OCI-LY3 (cell line): Measurements from ENCODE around the gene MGARP.

Source experiments
- H2AFZ ChIP-seq: fragments of 200-600, 300-600 bp; shearing (Covaris generic); 2 replicates; pipeline ENCODE4 v1.6.0; 2014; ENCODE audit warnings: antibody characterized with exemption, low read depth, low read length
- H3K27ac ChIP-seq: fragments of 200-600, 300-600 bp; sonication (generic); 2 replicates; pipeline ENCODE4 v1.5.1; 2014; ENCODE audit warnings: mild to moderate bottlenecking, low read length, moderate library complexity, mixed read lengths
- H3K27me3 ChIP-seq: fragments of 200-600, 300-600 bp; sonication (generic); 2 replicates; pipeline ENCODE4 v1.6.1; 2014; ENCODE audit warnings: low read depth, low read length, mixed read lengths
- H3K36me3 ChIP-seq: fragments of 200-600, 300-600 bp; sonication (generic); replicated peaks from 2 replicates; pipeline ENCODE3; 2014; ENCODE audit warnings: low read depth, low read length, mixed read lengths
- H3K4me1 ChIP-seq: fragments of 300-600, 200-600 bp; sonication (generic); 2 replicates; pipeline ENCODE4 v1.6.1; 2014; ENCODE audit warnings: low read length, mixed read lengths
- H3K4me2 ChIP-seq: fragments of 200-600, 300-600 bp; sonication (generic); 2 replicates; pipeline ENCODE4 v1.6.1; 2014; ENCODE audit warnings: low read length, mixed read lengths
- H3K4me3 ChIP-seq: fragments of 300-600, 200-600 bp; sonication (generic); 2 replicates; pipeline ENCODE4 v1.5.1; 2014; ENCODE audit warnings: antibody characterized with exemption, mild to moderate bottlenecking, low read length, moderate library complexity
- H3K79me2 ChIP-seq: fragments of 300-600, 200-600 bp; shearing (Covaris generic); 2 replicates; pipeline ENCODE4 v1.6.1; 2014; ENCODE audit warnings: mild to moderate bottlenecking, low read length, mixed read lengths
- H3K9ac ChIP-seq: fragments of 300-600, 200-600 bp; shearing (Covaris generic); 2 replicates; pipeline ENCODE4 v1.6.0; 2014; ENCODE audit warnings: mild to moderate bottlenecking, low read length, moderate library complexity
- H3K9me3 ChIP-seq: fragments of 200-600, 300-600 bp; shearing (Covaris generic); 2 replicates; pipeline ENCODE4 v1.6.1; 2014; ENCODE audit warnings: low read length, mixed read lengths; ENCODE audit not compliant: insufficient read depth
- H4K20me1 ChIP-seq: fragments of 200-600, 300-600 bp; sonication (generic); 2 replicates; pipeline ENCODE4 v1.6.1; 2016; ENCODE audit warnings: low read length, mixed read lengths; ENCODE audit not compliant: insufficient read depth
- EZH2phosphoT487 ChIP-seq: fragments of 200-600 bp; shearing (Covaris generic); IDR thresholded peaks from 2 replicates; pipeline ENCODE4 v1.6.1; 2018; ENCODE audit warnings: antibody characterized with exemption, mixed run types, low read depth
- TF ChIP-seq, protein P1 (sequence below): fragments of 200-600, 300-600 bp; sonication (generic); IDR thresholded peaks from 2 replicates; pipeline ENCODE4 v1.5.1; 2014; ENCODE audit warnings: antibody characterized with exemption, low read length, low read depth

Gene MGARP

DNA sequence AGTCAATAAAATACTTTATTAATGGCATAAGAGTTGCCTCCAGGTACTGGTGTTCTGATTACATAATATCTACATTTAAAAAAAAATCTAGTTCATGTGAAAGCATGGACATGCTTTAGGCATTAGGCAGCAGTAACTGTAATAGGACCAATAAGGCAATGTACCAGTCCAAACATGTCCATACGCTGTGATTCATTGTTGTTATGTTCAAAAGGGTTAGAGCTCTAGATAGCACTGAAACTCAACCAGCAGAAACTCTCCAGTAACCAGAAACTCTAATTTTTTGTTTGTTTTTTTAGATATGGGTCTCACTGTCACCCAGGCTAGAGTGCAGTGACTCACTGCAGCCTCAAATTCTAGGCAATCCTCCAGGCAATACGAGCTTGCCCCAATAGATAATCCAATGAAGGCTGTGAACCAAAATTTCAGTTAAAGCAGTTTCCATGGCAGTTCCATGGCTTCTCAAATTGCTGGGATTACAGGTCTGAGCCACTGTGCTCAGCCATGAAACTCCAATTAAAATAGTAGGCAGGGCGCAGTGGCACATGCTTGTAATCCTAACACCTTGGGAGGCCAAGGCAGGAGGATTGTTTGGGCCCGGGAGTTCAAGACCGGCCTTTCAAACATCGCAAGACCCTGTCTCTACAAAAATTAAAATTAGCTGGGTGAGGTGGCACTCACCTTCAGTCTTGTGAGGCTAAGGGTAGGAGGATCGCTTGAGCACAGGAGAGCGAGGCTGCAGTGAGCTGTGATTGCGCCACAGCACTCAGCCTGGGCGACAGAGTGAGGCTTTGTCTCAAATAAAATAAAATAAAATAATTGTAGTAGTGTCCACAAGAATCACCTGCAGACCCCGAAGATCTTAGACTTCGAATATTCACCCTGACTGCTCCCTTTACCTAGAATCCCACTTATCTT is 36.3 kb downstream of the MGARP start:
- peaks cover 8% of the 10 kb centered on the region; the same call in 1 of the 2 replicates for H3K9me3 ChIP-seq
- TF ChIP-seq, protein P1, sequence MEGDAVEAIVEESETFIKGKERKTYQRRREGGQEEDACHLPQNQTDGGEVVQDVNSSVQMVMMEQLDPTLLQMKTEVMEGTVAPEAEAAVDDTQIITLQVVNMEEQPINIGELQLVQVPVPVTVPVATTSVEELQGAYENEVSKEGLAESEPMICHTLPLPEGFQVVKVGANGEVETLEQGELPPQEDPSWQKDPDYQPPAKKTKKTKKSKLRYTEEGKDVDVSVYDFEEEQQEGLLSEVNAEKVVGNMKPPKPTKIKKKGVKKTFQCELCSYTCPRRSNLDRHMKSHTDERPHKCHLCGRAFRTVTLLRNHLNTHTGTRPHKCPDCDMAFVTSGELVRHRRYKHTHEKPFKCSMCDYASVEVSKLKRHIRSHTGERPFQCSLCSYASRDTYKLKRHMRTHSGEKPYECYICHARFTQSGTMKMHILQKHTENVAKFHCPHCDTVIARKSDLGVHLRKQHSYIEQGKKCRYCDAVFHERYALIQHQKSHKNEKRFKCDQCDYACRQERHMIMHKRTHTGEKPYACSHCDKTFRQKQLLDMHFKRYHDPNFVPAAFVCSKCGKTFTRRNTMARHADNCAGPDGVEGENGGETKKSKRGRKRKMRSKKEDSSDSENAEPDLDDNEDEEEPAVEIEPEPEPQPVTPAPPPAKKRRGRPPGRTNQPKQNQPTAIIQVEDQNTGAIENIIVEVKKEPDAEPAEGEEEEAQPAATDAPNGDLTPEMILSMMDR = no peak
- no peak for TF ChIP-seq EZH2phosphoT487
- no peaks in the 10 kb centered on the region for H4K20me1 ChIP-seq
- H2AFZ ChIP-seq = no peak overlapping the region
- no peak overlapping the region for H3K9ac ChIP-seq
- no peak overlapping the region for H3K4me2 ChIP-seq
- peaks cover 5% of the 10 kb centered on the region for H3K36me3 ChIP-seq
- H3K79me2 ChIP-seq = no peaks in the 10 kb centered on the region
- H3K27ac ChIP-seq = no peak overlapping the region
- no peak overlapping the region for H3K4me3 ChIP-seq
- no peaks in the 10 kb centered on the region for H3K4me1 ChIP-seq
- H3K27me3 ChIP-seq = no peaks in the 10 kb centered on the region

DNA sequence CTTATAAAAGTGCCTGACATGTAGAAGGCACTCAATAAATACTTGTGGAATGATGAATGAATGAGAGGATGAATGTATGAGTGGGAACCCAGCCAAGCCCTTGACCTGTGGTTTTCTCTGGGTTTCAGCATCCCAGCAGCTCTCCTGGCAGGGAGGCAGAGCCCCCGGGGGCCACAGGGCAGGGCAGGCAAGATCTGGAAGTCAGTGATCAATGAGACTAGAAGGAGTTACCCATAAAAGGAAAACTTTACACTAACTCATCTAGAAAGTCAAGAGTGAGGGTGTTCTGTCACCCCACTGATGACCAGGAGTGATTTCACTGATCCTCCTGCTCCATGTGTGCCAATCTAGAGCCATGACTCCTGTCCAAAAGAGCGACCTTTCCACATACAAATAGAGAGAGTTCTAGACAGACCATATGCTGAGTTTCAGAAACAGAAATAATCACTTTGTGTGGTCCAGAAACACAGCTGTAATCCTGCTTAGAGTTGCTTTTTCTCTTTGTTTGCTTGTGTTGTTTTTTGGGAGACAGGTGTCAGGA is 37.4 kb downstream of the MGARP start:
- Histone ChIP-seq H3K9me3 (peaks cover 8% of the 10 kb centered on the region), H3K9ac (no peak overlapping the region), H4K20me1 (no peaks in the 10 kb centered on the region), H3K79me2 (no peaks in the 10 kb centered on the region), H3K4me2 (no peak overlapping the region), H2AFZ (peak overlapping the region; percentile 36; the same call in 1 of the 2 replicates), H3K4me3 (no peak overlapping the region), H3K27me3 (no peaks in the 10 kb centered on the region), H3K4me1 (peaks cover 5% of the 10 kb centered on the region), H3K27ac (no peak overlapping the region), H3K36me3 (peaks cover 5% of the 10 kb centered on the region)
- no peak for TF ChIP-seq EZH2phosphoT487
- TF ChIP-seq, protein P1 = no peak

DNA sequence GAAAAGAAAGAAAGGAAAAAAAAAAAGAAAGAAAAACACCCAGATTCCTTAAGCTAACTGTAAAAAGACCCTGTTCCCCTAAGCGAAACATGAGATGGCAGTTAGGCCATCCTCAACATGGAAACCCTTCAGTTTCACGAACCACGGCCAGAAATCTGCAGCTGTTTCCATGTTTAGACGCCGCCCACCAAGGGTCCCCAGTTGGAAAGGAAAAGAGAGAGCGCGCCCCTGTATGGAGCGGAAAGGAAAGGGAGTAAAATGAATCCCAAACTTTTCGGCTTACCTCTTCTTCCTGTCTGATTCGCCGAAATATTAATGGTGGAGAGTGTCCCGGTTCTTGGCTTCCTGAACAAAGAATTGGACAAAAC is 38.3 kb downstream of the MGARP start:
- no peak overlapping the region for H3K27ac ChIP-seq
- peaks cover 5% of the 10 kb centered on the region for H3K4me1 ChIP-seq
- H4K20me1 ChIP-seq = no peaks in the 10 kb centered on the region
- no peak overlapping the region for H3K9ac ChIP-seq
- no peaks in the 10 kb centered on the region for H3K79me2 ChIP-seq
- peaks cover 8% of the 10 kb centered on the region for H3K9me3 ChIP-seq
- no peak overlapping the region for H3K4me2 ChIP-seq
- H3K4me3 ChIP-seq = no peak overlapping the region
- TF ChIP-seq, protein P1 = no peak
- TF ChIP-seq EZH2phosphoT487 = no peak
- H3K27me3 ChIP-seq = no peaks in the 10 kb centered on the region
- H3K36me3 ChIP-seq = peaks cover 5% of the 10 kb centered on the region
- no peak overlapping the region for H2AFZ ChIP-seq

DNA sequence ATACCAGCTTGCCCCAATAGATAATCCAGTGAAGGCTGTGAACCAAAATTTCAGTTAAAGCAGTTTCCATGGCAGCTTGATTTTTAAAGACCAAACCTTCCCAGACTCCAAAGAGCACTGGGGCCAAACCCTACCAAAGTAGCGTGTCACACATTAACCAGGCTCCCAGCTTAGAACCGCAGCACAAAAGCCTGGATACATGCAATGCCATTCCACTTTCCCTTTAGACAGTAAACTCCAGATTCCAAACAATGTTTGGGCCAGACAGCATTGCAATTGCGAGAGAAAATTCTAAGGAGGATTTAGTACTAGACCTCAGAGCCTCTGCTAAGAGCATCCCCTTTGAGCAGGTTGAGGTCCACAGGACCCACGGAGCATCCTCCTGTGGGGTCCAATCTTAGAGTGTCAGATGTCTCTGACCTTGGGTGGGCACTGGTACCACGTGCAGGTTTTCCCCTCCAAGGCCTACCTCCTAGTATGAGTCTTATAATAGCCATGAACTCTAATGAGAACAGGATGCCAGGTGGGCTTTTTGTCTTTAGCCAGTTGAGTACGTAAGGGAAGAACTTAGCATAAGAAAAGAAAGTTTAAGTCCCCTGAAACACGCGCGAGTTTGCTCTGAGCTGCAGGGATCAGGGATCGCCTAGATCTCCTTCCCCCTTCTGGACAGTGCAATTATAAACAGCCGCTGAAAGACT is 38.8 kb downstream of the MGARP start:
- TF ChIP-seq, protein P1 = no peak
- no peak for TF ChIP-seq EZH2phosphoT487
- peaks cover 5% of the 10 kb centered on the region for H3K36me3 ChIP-seq
- H3K27ac ChIP-seq = no peak overlapping the region
- H3K4me2 ChIP-seq = no peak overlapping the region
- no peaks in the 10 kb centered on the region for H3K79me2 ChIP-seq
- no peak overlapping the region for H2AFZ ChIP-seq
- H3K9ac ChIP-seq = no peak overlapping the region
- no peaks in the 10 kb centered on the region for H4K20me1 ChIP-seq
- peaks cover 5% of the 10 kb centered on the region for H3K4me1 ChIP-seq
- H3K9me3 ChIP-seq = peaks cover 8% of the 10 kb centered on the region
- H3K27me3 ChIP-seq = no peaks in the 10 kb centered on the region
- no peak overlapping the region for H3K4me3 ChIP-seq
